Activated naive CD4-positive, alpha-beta T cell (primary cell): ENCODE results near the gene CCL27.
A peak's percentile ranks its signal among the peaks of the same experiment; 100 is the strongest.

Experiments
- DNase-seq, 4 experiments: peaks; one replicate each; lab custom pipeline; 2025; lab: John Stamatoyannopoulos, UW

CCL27 gene

GRCh38 chr9:34627716-34628655, 34.5 kb downstream of the CCL27 start:
- no peak for DNase-seq

- DNase-seq, result no peak
Observed at GRCh38 chr9:34625186-34625486, 37.3 kb downstream of the CCL27 start.

GRCh38 chr9:34624475-34625185, 37.8 kb downstream of the CCL27 start:
- no peak for DNase-seq

DNA sequence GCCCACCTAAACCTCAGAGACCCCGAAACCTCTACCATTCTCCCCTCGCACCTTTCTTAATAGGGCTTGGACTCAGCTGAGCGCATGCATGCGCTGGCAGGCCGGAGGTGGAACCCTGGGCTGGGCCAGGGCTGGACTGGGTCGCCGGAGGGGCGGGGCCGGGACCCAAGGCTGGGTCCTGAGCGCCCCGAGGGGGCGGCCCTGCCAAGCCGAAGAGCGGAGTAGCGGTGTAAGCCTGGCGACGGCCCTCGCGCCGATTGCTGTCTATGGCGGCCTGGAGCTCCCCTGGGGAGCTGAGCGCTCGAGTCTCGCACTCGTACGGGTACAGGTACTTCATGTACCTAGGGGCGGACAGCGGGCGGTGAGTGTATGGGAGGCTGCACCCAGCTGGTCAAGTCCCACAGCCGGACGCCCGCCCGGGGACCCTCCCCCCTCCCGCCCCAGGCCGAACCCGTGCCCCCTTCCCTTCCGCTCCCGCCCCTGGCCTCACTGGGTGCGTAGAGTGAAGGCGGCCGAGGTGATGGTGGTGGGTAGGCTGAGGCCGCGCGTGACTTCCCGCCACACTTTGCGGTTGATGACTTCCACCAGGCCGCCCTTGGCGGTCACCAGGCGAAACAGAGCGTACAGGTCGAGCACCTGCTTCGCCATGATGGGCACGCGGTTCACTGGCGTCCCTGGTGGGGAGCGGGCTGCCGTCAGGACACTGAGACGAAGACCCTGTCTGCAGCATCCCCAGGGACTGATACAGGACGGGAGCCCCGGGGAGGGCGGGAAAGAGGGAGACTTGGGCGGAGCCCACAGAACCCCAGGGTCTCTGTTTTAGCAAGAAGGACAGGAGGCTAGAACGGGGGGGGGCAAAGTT, 38.9 kb downstream of the CCL27 start:
- DNase-seq, result peak in 1 of 4 experiments; percentile 36

DNA sequence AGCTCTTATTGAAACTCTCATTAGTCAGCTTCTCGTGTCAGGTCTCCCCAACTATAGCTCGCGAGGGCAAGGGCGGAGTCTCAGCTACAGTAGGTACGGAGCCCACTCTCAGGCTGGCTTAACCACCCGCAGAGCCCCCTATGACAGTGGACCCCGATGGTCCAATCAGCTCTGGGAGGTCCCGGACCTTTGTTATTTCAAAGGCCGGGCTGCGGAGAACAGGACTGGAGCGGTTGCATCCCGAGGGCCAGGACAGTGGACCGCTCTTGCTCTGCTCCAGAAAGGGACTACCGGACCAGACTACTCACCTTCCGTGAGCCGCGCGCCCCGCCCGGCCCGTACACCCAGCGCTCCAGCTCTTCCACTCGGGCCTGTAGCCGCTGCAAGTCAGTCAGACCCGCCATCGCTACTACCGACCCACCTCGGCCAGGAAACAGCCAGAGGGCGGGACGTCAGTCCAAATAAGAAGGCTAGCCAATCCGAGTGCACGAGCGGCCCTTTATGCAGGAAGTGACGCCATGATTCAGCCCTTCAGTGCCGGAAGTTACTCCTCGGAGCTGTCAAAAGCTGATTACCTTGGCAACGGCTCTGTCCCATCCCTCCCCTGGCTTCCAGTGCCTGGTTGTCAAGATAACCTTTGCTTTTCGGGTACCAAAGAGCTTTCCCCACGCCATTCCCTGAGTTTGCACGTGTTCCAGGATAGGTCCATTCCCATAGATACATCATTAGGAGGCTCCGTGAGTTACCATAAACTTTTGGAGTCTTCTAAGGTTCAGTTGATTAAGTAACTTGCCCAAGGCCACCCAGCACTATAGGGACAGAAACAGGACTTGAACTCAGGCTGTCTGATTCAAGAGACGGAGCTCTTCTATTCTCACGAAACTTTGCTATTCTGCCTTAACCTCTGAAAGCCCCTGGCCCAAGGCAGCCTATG, 42.1 kb downstream of the CCL27 start, which contains the start of gene DCTN3:
Gene DCTN3 (minus strand): TSS at position 435 of the 934 bp plus-strand sequence. CDS start 31 bp downstream, at position 404.
- DNase-seq, result peak; percentile 69 to 84 (median 74)

DNA sequence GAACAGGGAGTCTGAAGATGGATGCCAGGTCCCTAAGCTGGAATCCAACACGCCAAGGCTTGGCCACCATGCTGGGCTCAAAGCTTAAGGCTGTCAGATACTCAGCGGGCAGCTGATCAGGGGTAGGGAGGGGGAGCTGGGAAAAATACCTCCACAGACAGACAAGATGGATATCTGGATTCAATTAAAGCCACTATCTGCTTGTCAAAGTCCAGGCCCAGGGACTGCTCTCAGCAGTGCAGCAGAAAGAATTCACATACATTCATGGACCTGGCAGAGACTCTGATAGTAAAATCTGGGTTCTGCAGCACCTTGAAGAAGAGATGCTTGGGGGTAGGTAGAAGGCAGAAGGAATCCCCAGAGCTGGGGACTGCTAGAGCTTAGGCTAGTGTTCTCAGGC, 47.3 kb downstream of the CCL27 start:
- no peak for DNase-seq

- peak; percentile 21 to 56 (median 42) for DNase-seq
Observed at GRCh38 chr9:34612788-34613390, 49.6 kb downstream of the CCL27 start.
